H1 (cell line): ENCODE data around the gene APOL4. TPM values are rescaled to one million over a fixed set of nuclear protein-coding genes. Genes with fewer than 3 reads are reported as not detected.

Experiments
- JUN ChIP-seq: IDR thresholded peaks from 2 replicates; pipeline ENCODE4 v1.6.1; 2011; ENCODE audit warnings: low read depth, mild to moderate bottlenecking, improper control_type of control experiment, low read length
- NRF1 ChIP-seq: IDR thresholded peaks from 2 replicates; pipeline ENCODE4 v1.6.1; 2011; ENCODE audit warnings: mild to moderate bottlenecking, low read depth, low read length, improper control_type of control experiment
- SIRT6 ChIP-seq: IDR thresholded peaks from one replicate; pipeline ENCODE4 v1.7.1; 2012; ENCODE audit warnings: low read length, inconsistent platforms
- SP1 ChIP-seq: IDR thresholded peaks from 2 replicates; pipeline ENCODE4 v1.6.1; 2011; ENCODE audit warnings: low read depth, low read length
- SP4 ChIP-seq: IDR thresholded peaks from 2 replicates; pipeline ENCODE4 v1.6.1; 2012; ENCODE audit warnings: low read length, inconsistent platforms
- TAF1 ChIP-seq: IDR thresholded peaks from 2 replicates; pipeline ENCODE4 v1.6.1; 2011; ENCODE audit warnings: mild to moderate bottlenecking, low read depth, low read length
- polyA plus RNA-seq, 7 experiments: library from polyadenylated mRNA; depleted of rRNA in 3 of 7; stranded (reverse) in 5 of 7; unstranded in 2 of 7; fragments of >200 nt in 5 of 7; fragments of 200-250 nt in 2 of 7; gene quantifications; 1 replicate in 5 of 7; 2 replicates in 1 of 7; 4 replicates in 1 of 7; pipeline versions ENCODE4 v1.2.1 to v1.2.3, GENCODE V29; 2011 to 2013; ENCODE audit warnings: missing spikeins in 2 of 7, mixed read lengths in 2 of 7
- total RNA-seq: library from RNA; stranded (reverse); fragmentation: NEBNext Ultra II Directional; extraction: Animal tissue kit (Norgen Biotek cat#: 25700); gene quantifications from 2 replicates; pipeline ENCODE4 v1.2.1, GENCODE V29; 2021

Gene APOL4
- total and polyA plus RNA-seq, 2 of the 8 experiments (the other 6 are each of a cell fraction or from before 2014, with no cell fraction given): 0.02 TPM; not detected in 1

- TF ChIP-seq JUN (no peak), SP1 (no peak), NRF1 (no peak), SP4 (no peak), TAF1 (no peak), SIRT6 (no peak)
- TF ChIP-seq, all 59 proteins: peak for 0
Measured at GRCh38 chr22:36152088-36152487, 49.5 kb downstream of the APOL4 start (continued).
